NT2/D1 (cell line): ENCODE results near the gene CPB2.

ENCODE experiments used
- DNase-seq: peaks from one replicate; pipeline ENCODE4 v3.0.0-alpha.2; 2011; ENCODE audit warnings: low read depth, low spot score
- H3K27me3 ChIP-seq: 2 replicates; pipeline ENCODE4 v1.6.0; 2011; ENCODE audit warnings: mild to moderate bottlenecking; ENCODE audit not compliant: insufficient read length, insufficient read depth
- H3K36me3 ChIP-seq: 2 replicates; pipeline ENCODE4 v1.6.1; 2011; ENCODE audit warnings: mild to moderate bottlenecking, low read length, mixed read lengths; ENCODE audit not compliant: insufficient read depth, insufficient read length
- H3K4me1 ChIP-seq: 2 replicates; pipeline ENCODE4 v1.5.1; 2011; ENCODE audit not compliant: insufficient read depth, insufficient read length
- H3K4me3 ChIP-seq: 2 replicates; pipeline ENCODE4 v1.5.1; 2011; ENCODE audit warnings: low read depth; ENCODE audit not compliant: insufficient read length
- H3K9ac ChIP-seq: 2 replicates; pipeline ENCODE4 v1.6.0; 2011; ENCODE audit warnings: low read depth; ENCODE audit not compliant: insufficient read length
- H3K9me3 ChIP-seq: 2 replicates; pipeline ENCODE4 v1.5.1; 2011; ENCODE audit warnings: mild to moderate bottlenecking, low read length; ENCODE audit not compliant: insufficient read depth
- SUZ12 ChIP-seq: IDR thresholded peaks from 2 replicates; pipeline ENCODE4 v1.6.1; 2011; ENCODE audit not compliant: insufficient read length, insufficient read depth; ENCODE audit errors: extremely low read depth
- YY1 ChIP-seq: IDR thresholded peaks from 2 replicates; pipeline ENCODE4 v1.6.1; 2011; ENCODE audit not compliant: insufficient read length, insufficient read depth
- ZNF274 ChIP-seq: IDR thresholded peaks from 2 replicates; pipeline ENCODE4 v1.6.1; 2011; ENCODE audit warnings: mild to moderate bottlenecking, low read depth, low read length

CPB2 gene

DNA sequence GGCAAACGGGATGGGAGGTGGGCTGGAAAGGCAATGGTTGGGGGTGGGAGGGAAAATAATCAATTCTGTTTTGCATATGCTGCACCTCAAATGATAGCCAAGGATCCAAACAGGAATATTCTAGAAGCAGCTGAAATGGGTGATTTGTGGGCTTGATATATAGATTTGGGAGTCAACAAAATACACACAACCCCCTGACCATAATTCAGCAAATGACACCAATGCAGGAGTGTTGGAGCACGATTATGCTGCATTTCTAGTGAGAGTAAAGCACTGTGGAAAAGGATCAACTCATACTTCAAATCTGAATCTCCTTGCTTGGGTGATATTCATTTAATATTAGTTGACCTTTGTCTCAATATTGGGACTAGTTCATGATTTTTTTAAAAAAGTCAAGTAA, 41.1 kb upstream of the CPB2 start:
- TF ChIP-seq YY1 (no peak), SUZ12 (no peak), ZNF274 (no peak)
- no peak overlapping the region for H3K9ac ChIP-seq
- H3K27me3 ChIP-seq: no peaks in the 10 kb centered on the region
- H3K4me1 ChIP-seq: no peaks in the 10 kb centered on the region
- 0 out of 2 replicates have a peak, but pooled peaks cover 1% of the 10 kb centered on the region for H3K9me3 ChIP-seq
- no peak overlapping the region for H3K4me3 ChIP-seq
- H3K36me3 ChIP-seq: no peaks in the 10 kb centered on the region
- DNase-seq: no peak

DNA sequence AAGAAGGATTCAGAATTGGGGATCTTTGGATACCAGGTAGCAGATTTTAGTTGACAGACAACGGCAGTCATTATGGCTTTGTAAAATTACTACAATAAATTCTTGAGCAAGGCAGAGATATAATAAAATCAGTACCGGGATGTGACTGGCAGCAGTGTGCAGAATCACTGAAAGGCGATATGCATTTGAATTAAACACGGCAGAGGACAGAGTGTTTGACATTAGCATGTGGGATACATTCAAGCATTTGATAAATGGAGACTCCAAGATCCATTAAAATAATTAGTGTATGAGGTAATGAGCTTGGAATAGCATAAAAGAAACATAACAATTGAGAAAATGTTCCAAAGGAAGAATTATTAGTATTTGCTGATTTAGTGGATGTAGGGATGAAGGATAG, 40.3 kb upstream of the CPB2 start:
- H3K4me3 ChIP-seq: no peak overlapping the region
- H3K4me1 ChIP-seq: no peaks in the 10 kb centered on the region
- H3K9ac ChIP-seq: no peak overlapping the region
- DNase-seq: no peak
- H3K9me3 ChIP-seq: no peaks in the 10 kb centered on the region
- TF ChIP-seq SUZ12: no peak
- TF ChIP-seq ZNF274: no peak
- no peak for TF ChIP-seq YY1
- no peaks in the 10 kb centered on the region for H3K27me3 ChIP-seq
- no peaks in the 10 kb centered on the region for H3K36me3 ChIP-seq

DNA sequence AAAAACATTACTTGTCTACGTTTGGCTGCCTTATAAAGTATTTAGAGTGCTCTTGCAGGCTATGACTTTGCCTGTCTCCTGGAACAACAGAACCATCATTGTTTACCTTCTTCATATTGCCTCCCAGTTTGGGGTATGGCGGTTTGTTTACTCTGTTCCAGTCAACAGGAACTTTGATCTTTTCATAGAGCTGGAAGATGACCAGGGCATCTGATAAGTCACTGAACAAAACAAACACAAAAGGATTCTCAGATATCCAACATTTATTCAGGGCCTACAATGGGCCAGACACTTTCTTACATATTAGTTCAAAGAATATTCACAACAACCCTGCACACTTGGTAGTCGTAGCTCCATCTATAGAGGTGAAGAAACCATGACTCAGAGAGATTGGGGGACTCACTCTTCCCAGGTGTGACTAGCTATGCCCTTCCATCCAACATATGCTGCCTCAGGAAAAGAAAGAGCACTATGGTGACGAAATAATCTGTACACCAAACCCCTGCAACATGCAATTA, 38.4 kb upstream of the CPB2 start:
- H3K27me3 ChIP-seq: no peaks in the 10 kb centered on the region
- no peaks in the 10 kb centered on the region for H3K9me3 ChIP-seq
- DNase-seq: no peak
- no peak overlapping the region for H3K9ac ChIP-seq
- H3K36me3 ChIP-seq: no peaks in the 10 kb centered on the region
- no peaks in the 10 kb centered on the region for H3K4me1 ChIP-seq
- H3K4me3 ChIP-seq: no peak overlapping the region
- TF ChIP-seq YY1 (no peak), ZNF274 (no peak), SUZ12 (no peak)

DNA sequence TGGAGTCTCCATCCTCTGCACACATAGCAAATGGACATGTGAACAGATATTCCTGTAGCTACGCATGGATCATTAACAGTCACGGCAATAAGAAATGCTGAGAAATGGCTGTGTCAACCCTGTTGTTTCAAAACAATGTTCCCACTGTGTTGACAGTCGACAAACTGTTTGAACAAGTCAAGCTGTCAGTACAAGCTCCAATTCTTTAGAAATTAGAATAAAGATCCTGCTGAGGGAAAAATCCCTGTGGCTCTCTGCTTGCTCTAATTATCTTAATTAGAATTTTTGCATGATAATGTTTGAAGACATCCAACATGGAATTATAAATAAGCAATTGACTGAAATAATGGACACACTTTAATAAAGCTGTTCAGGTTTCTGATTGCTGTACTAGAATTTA, 37.9 kb upstream of the CPB2 start:
- Histone ChIP-seq H3K36me3 (no peaks in the 10 kb centered on the region), H3K9me3 (no peaks in the 10 kb centered on the region), H3K27me3 (no peaks in the 10 kb centered on the region), H3K4me3 (no peak overlapping the region), H3K4me1 (no peaks in the 10 kb centered on the region), H3K9ac (no peak overlapping the region)
- TF ChIP-seq SUZ12 (no peak), YY1 (no peak), ZNF274 (no peak)
- no peak for DNase-seq

DNA sequence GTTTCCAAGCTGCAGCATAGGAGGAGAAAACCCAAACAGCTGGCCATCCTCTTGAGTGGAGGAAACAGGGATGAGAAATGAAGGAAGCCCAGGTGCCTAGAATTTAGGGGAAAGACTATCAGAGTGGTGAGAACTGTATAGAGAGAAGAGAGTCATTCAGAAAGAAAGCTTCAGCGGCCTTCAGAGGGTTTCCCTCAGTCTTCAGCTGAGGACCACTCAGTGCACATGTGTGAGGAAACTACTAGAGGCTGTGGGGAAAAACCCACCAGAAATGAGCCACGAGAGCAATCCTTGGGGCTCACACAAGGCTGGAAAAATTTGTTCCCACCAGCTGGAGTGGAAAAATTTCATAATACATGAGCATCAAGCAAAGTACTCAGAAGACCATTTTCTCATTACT, 35.2 kb upstream of the CPB2 start:
- H3K4me1 ChIP-seq: no peaks in the 10 kb centered on the region
- no peaks in the 10 kb centered on the region for H3K9me3 ChIP-seq
- H3K4me3 ChIP-seq: no peak overlapping the region
- H3K36me3 ChIP-seq: no peaks in the 10 kb centered on the region
- no peak overlapping the region for H3K9ac ChIP-seq
- DNase-seq: no peak
- TF ChIP-seq YY1: no peak
- H3K27me3 ChIP-seq: no peaks in the 10 kb centered on the region

DNA sequence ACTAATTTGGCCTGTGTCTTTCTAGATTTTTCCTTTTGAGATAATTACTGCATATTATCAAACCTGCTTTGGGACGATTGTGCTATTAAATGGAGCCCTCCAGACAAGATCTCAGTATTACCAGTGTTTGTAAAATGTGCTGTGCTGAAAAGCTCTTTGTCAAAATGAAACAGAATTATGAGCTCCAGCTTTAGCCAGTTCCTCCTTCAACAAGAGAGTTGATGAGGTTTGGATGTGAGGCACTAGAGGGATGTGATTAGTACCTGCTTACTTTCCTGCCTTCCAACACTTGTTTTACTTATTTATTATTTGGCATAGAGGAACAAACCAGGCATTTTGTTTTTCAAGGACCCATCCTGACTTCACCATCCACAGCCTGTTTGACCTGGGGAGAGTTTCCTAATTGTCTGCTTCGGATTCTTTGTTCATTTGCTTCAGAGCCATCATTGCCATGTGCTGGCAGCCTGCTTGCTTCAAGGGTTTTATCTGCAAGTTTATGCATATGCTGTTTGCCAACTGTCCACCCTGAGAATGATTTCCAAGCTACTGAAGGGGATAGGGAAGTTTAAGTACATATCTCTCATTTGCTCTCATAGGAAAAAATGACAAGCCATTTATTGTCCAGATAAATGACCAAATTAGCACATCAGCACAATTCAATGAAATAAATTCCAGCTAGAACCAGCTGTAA, 32.9 kb upstream of the CPB2 start:
- H3K9me3 ChIP-seq: no peaks in the 10 kb centered on the region
- no peak overlapping the region for H3K4me3 ChIP-seq
- H3K4me1 ChIP-seq: no peaks in the 10 kb centered on the region
- TF ChIP-seq YY1 (no peak), SUZ12 (no peak), ZNF274 (no peak)
- H3K27me3 ChIP-seq: no peaks in the 10 kb centered on the region
- no peaks in the 10 kb centered on the region for H3K36me3 ChIP-seq
- no peak overlapping the region for H3K9ac ChIP-seq
- DNase-seq: no peak

DNA sequence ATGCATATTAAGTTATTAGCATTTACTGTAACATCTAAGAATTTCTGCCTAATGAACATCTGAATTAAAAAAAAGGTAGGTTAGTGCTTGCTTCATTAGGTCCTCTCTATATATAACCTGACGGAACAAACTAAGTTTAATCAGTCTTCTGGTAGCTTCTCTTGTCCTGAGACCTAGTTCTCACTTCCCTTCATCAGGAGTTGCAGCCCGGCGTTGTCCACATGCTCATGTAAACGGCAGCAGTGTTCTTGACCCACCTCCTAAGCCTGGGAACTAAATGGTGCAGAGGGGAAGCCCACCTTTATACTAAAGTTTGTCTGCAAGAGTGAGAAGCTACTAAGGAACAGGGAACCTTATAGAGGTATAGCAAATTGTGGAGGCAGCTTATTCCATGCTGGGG, 31.9 kb upstream of the CPB2 start:
- TF ChIP-seq YY1 (no peak), ZNF274 (no peak), SUZ12 (no peak)
- no peaks in the 10 kb centered on the region for H3K4me1 ChIP-seq

More for the DNA sequence above, 31.9 kb upstream of the CPB2 start:
- Histone ChIP-seq H3K27me3 (no peaks in the 10 kb centered on the region), H3K9me3 (no peaks in the 10 kb centered on the region), H3K4me3 (no peak overlapping the region), H3K9ac (no peak overlapping the region), H3K36me3 (no peaks in the 10 kb centered on the region)
- DNase-seq: no peak
